ENCODE data around the gene TTLL9.
A peak's percentile ranks its signal among the peaks of the same experiment; 100 is the strongest.
"Not testable (repeated sequence)": the region's sequence is repeated elsewhere in the genome, so short reads cannot be mapped to it uniquely, and the experiment has no call there.

Gene TTLL9, protein sequence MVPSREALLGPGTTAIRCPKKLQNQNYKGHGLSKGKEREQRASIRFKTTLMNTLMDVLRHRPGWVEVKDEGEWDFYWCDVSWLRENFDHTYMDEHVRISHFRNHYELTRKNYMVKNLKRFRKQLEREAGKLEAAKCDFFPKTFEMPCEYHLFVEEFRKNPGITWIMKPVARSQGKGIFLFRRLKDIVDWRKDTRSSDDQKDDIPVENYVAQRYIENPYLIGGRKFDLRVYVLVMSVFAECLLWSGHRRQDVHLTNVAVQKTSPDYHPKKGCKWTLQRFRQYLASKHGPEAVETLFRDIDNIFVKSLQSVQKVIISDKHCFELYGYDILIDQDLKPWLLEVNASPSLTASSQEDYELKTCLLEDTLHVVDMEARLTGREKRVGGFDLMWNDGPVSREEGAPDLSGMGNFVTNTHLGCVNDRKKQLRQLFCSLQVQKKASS

DNA sequence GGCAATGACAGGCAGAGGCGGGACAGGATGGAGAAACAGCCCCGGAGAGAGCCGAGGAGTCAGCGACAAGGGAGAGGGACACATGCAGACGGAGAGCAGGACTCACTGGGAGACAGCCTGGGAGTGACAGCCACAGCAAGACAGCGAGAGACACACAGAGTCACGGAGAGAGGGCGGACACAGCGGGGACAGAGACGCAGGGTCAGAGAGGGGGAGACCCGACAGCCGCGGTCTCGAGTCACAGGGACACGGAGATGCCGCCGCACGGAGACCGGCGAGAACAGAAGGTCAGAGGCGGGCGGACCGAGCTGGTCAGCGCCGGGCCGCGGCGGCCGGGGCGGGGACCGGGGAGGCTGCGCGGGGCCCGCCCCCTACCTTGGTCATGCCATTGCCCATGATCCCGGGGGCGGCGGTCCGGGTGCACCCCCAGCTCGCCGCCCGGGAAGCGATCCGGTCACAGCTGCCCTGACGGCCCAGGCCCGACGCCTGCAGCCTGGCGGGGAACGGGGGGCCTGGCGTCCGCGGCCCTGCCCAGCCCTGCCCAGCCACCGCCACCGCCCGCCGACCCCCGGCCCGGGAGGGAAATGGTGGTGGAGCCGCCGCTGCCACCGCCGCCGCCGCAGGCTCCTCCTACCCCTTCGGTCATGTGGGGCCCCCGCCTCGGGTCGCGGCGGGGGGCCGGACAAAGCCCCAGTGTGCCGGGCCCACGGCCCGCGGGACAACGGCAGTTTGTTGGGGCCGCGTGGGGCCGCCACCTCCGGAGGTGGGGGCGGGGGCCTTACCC is at the start of gene TTLL9, which contains the start of gene DUSP15:
TSS of gene TTLL9 (plus strand) at position 693 of the 784 bp plus-strand sequence. CDS start 493 bp downstream, outside the sequence.
TSS of gene DUSP15 (minus strand) at position 586 of the 784 bp plus-strand sequence. CDS start at position 396, 190 bp downstream.
- DNase-seq (ENCODE audit: low read depth in 3 of 3) = no peak

DNA sequence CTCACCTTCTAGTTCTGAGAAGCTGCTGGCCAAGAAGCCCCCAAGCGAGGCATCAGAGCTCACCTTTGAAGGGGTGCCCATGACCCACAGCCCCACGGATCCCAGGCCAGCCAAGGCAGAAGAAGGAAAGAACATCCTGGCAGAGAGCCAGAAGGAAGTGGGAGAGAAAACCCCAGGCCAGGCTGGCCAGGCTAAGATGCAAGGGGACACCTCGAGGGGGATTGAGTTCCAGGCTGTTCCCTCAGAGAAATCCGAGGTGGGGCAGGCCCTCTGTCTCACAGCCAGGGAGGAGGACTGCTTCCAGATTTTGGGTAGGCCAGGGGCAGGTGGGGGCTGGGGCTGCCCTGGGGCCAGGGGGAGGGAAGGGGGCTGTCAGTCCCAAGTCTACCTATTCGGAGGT is 49.0 kb upstream of the TTLL9 start:
- DNase-seq (ENCODE audit: low read depth in 3 of 3) = no peak

DNA sequence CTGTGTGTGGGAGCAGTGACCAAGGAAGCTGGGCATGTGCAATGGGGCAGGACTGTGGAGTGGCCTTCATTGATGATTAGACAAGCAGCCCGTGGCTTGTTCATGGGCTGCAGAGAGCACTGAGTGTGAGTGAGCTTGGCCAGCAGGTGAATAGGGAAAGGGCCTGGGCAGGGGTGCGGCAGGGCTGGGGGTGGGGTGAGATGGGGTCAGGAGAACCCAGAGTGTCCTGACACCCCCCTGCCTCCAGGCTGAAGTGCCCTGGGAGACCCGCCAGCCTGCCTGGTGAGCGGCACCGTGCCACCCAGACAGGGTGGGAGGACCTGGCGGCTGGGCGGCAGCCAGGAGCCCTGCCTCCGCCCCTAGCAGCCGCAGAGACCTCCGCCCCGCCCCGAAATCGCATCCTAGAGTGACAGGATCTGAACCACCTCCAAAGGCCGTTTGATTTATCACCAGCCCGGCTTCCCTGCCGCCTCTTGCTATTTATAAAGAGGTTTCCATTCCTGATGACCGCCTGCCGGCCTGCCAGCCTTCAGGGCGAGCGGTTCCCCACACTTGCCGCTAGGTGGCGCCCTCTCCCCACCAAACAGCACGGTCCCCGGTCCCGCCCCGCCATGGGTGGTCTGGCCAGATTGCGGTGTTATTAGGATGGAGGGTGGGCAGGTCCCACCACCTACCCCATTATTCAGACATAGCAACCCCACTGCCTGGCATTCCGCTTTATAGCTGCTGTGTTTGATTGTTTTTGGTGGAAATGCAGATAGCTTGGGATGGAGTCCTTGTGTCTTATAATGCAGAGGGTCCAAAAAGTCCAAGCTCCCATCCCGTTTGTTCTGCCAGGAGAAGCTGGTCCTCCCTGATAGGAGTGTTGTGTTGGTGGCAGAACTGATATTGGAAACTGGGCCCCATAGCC is 47.8 kb upstream of the TTLL9 start:
- peak; percentile 49 to 73 (median 61) for DNase-seq (ENCODE audit: low read depth in 3 of 3)

DNA sequence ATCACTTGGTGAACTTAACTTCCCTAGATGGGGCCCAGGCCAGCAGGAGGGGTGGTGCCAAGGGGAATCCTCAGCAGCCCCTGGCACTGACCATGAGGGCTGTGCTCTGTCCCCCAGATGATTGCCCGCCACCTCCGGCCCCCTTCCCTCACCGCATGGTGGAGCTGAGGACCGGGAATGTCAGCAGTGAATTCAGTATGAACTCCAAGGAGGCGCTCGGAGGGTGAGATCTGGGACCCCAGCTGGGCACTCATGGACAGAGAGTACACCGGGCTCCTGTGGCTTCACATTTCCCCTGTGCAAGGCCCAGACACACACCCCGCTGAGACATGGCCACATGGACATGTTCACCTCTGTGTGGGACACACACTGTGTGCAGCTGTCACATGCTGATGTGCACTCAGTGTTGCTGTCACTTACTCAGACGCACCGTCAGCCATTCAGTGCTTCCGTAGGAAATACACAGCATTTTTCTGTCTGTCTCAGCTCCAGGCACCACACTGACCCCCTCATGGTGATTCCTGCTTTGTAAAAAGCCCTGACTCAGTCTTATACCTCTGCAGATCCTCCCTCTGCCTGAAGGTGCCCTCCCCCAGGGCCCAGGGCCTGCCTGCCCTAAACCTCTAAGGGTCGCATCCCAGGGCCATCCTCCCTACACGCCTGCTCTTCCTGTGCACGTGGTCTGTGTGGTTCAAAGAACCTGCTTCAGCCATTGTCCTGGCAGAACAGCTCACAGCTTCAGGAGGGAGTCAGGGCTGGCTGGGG is 46.9 kb upstream of the TTLL9 start:
- DNase-seq (ENCODE audit: low read depth in 3 of 3) = no peak

DNA sequence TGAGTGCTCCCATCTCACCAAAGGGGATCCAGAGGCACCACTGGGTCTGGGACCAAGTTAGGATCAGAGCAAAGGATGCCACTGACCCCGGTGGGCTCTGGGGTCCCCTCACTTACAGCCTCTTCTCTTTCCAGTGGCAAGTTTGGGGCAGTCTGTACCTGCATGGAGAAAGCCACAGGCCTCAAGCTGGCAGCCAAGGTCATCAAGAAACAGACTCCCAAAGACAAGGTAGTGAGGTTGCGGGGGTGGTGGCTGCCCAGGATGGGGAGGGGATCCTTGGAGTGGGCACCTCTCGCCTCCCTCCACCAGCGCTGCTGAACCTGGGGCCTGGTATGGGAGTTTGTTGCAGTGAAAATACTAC is 46.3 kb upstream of the TTLL9 start:
- DNase-seq (ENCODE audit: low read depth in 3 of 3) = no peak

DNA sequence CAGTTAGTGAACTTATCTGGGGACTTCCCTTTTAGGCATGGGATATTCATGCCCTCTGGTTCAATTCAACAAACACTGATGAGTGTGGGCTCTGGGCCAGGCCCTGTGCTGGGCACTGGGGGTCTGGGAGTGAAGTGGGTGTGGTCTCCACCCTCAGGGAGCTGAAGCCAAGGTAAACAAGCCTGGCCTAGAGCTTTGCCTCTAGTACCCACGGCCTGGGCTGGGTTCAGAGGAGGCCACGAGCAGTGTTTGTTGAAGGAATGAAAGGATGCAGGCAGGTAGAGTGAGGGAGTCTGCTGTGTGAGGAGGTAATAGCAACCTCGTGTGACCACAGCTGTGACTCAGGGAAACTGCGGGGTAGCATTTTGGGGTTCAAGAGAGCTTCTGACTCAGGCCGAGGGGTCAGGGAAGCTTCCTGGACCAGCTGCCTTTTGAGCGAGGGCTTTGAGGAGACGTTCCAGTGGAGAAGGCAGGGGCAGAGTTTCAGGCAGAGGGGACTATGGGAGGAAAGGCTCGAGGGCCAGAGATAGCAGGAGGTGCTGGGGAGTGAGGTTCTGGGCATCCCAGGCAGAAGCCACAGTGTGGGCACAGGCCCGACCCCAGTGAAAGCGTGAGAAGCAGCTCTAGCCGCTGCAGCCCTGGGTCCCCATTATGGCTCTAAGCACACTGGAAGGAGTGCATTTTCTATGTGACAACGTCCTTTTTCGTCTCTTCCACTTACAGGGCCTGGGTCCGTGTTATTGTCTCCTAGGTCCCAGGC is 45.7 kb upstream of the TTLL9 start:
- DNase-seq (ENCODE audit: low read depth in 3 of 3) = no peak

DNA sequence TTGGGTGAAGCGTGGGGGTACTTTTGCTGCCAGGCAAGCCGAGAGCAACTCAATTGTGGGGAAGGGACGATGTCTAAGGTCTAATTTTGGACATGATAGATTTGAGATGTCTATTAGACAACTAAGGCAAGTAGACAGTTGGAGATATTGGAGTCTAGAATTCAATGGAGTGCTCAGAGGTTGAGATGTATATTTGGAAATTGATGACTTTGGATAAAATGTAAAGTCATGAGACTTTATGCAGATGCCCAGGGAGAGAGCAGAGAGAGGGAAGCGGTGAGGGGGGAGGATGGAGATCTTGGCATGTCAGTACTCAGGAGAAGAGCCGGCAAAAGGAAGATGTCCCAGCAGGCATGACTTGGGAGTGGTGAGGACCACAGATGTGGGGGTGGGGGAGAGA is 44.4 kb upstream of the TTLL9 start:
- no peak for DNase-seq (ENCODE audit: low read depth in 3 of 3)

DNA sequence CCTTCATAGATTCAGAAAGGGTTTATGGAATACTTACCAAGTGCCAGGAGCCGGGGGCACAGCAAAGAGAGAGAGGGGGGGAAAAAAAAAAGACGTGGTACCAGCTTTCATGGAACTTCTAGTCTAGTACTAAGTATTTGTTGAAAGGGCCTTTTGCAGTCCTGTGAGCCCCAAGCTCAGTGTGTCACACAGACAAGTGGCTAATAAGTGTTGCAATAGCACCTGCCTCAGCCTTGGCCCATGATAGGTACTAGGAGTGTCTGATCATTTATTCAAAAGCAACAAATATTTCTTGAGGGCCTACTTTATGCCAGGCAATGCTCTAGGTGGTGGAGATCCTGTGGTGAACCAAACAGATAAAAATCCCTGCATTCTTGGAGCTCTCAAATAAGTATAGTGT is 43.4 kb upstream of the TTLL9 start:
- DNase-seq (ENCODE audit: low read depth in 3 of 3) = no peak

DNA sequence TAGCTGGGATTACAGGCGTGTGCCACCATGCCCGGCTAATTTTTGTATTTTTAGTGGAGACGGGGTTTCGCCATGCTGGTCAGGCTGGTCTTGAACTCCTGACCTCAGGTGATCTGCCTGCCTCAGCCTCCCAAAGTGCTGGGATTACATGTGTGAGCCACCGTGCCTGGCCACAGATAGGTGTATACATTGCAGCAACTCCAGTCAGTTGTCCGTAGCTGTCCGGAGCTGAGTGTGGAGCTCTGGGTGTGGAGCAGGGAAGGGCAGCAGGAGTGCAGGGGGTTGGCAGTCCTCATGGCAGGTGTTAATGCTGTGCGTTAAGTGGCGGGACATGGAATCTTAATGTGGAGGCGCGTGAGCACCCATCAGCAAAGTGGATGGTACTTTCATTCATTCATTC is 42.4 kb upstream of the TTLL9 start:
- DNase-seq (ENCODE audit: low read depth in 3 of 3) = not testable (repeated sequence)

DNA sequence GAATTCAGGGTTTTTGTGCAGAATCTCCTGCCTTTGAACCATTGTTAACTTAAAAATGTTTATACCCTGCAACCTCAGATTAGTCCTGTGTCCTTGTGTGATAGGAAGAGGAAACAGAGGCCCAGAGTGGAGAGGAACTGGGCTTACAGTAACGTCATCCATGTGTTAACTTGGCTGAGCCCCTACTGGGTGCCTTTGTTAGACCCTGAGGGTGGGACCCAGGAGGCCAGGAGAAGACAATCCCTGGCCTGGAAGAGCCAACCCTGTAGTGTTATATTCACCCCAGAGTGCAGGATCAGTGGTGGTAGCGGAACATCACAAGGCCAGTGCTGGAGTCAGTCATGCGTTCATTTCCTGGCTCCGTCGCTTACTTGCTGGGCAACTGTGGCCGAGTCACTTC is 40.7 kb upstream of the TTLL9 start:
- no peak for DNase-seq (ENCODE audit: low read depth in 3 of 3)

DNA sequence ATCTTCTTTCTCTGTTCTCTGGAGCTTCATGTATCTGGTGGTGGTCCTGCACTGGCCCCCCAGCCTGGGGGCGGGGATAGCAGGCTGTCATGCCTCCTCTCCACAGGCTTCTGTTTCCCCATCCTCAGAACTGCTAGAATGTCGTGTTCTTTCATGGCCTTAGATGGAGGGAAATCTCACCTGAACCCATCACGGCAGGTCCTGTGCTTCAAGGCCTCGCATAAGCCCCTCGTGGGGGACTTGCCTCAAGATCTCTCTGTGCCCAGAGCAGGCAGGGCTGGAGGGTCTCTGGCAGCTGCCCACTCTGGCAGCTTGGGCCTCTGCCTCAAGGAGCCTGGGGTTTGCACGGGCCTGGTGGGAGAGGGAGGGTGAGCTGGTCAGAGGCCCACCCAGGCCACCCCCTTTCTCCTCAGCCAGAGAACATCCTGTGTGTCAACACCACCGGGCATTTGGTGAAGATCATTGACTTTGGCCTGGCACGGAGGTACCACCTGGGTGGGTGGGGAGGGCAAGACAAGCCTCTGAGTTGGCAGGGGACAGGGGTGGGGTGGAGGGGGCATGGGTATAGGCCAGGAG is 39.9 kb upstream of the TTLL9 start:
- DNase-seq (ENCODE audit: low read depth in 3 of 3) = no peak

DNA sequence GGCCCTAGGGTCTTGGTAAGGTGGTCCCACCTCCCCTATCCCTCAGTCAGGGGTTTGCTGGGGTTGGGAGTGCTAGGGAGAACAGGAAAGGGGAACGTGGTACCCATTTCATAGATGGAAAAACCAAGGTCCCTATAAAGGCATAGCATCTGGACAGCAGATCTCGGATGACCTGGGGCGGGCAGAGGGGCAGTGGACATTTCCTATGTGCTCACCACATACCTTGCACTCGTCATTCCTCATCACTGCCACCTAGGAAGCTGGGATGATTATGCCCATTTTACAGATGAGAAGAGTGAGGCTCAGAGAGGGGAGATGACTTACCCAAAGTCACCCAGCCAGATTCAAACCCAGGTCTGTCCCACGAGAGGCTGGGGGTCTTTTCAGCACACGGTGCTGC is 39.2 kb upstream of the TTLL9 start:
- no peak for DNase-seq (ENCODE audit: low read depth in 3 of 3)

DNA sequence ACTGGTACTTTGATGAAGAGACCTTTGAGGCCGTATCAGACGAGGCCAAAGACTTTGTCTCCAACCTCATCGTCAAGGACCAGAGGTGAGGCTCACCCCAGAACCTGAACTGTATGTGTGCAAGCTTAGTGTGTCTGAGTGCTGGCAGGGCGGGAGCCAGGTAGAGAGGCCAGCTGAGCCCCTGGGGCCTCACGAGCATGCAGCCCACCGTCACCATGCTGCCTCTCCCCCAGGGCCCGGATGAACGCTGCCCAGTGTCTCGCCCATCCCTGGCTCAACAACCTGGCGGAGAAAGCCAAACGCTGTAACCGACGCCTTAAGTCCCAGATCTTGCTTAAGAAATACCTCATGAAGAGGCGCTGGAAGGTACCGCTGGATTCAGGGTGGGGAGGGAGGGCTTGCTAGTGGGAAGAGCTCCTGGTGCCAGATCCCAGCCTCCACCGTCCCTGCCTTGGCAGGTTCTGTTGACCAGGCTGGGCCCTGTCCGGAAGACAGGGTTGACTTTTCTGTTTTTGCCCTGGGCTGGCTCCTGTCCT is 38.6 kb upstream of the TTLL9 start:
- DNase-seq (ENCODE audit: low read depth in 3 of 3) = no peak

DNA sequence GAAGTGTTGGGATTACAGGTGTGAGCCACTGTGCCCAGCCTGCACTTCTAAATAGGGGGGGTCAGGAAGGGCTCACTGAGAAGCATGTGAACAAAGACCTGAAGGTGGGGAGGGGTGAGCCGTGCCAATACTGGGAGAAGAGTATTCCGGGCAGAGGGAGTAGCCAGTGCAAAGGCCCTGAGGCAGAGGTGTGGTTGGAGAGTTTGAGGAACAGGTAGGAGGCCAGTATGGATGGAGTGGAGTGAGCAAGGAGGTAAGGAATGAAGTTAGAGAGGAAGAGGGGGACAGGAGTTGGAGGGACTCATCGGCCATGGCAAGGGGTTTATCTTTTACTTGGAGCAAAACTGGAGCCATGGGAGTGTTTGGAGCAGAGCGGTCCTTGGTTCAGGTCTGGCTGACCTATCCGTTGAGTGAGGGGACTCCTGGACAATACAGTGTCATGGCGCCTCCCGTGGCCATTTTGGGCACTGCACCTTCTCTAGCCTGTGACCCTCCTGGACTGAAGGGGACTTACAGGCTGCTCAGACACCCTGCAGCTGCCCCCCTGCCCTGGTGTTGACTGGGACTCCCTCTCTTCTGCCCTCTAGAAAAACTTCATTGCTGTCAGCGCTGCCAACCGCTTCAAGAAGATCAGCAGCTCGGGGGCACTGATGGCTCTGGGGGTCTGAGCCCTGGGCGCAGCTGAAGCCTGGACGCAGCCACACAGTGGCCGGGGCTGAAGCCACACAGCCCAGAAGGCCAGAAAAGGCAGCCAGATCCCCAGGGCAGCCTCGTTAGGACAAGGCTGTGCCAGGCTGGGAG is 37.1 kb upstream of the TTLL9 start:
- peak; percentile 18 to 35 (median 27) for DNase-seq (ENCODE audit: low read depth in 3 of 3)

DNA sequence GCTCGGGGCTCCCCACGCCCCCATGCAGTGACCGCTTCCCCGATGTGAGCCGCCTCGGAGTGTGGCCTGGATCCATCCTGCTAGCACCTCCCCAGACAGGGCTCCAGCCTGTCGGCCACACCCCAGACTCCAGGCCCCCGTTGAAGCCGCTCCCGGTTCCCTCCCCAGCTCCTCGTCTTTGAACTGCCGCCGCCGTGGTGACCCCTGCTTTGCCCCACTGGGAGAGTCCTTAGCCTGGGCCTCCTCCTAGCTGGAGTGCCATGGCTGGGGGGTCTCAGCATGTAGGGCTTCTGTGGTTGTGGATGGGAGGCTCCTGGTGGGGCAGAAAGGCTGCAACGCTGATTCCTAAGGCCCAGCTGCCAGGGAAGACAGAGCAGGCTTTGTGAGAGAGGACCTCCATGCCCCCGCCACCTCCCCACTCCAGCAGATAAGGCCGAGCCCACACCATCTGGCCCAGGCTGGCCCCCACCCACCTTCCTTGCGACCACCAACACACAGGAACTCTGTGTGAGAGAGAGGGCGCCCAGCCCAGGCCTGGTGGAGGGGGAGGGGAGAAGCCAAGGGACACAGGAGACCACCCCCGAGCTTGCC is 36.4 kb upstream of the TTLL9 start:
- DNase-seq (ENCODE audit: low read depth in 3 of 3) = no peak

DNA sequence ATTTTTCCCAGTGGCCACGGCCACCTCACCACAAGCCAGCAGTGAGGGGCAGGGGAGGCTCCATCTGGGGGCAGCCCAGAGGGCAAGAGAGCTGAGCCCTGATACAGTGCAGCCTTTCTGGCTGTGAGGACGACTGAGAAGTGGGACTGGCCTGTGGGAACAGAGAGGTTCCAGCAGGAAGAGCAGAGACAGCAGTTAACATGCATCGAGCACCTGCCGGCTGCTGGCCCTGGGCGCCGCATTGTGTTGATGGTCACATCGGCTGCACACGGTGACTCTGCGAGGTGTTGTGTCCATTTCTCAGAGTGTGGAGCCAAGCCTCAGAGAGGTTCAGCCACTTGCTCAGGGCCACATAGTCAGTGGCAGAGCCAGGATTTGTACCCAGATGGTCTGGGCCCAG is 34.9 kb upstream of the TTLL9 start:
- DNase-seq (ENCODE audit: low read depth in 3 of 3) = no peak

DNA sequence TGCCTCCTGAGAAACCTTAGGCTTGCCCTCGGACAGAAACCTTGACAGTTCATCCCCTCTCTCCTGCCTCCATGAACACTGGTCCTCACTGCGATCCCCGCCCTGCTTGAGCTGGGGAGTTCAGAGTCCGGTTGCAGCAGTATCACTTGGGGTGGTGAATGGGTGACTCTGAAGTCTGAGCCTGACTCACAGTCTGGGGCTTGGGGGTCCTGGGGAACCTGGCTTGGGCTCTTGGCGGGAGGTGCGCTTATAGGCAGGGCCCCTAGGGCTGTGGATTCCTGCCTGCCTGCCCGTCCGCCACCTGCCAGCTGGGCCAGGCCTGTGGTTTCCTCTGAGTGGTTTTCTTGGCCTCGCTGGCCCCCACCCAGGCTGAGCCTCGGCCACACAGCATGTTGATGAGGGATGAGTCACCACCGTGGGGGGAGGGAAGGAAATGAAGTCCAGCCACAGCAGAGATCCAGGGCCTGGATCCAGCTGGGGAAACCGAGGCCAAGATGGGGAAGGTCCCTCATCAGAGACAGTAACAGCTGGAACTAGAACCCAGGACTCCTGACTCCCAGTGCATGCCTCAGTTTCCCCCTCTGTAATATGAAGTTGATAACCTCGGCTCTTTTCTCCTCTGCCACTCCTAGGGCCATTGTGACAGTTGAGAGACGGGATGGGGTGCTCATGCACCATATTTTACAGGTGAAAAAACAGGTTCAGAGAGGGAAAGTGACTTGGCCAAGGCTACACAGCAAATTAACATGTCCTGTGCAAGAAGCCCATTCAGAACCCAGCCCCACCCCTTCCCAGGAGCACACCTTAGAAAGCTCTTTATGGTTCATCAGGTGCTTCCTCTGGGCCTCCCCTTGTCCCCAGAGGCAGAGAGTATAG is 34.2 kb upstream of the TTLL9 start:
- no peak for DNase-seq (ENCODE audit: low read depth in 3 of 3)
